Activated naive CD8-positive, alpha-beta T cell treated with anti-CD3 and anti-CD28 coated beads for 36 hours (primary cell): Measurements from ENCODE around the gene DNAJC18. TPM values are rescaled to one million over a fixed set of nuclear protein-coding genes. Genes with fewer than 3 reads are reported as not detected.
"Not testable (repeated sequence)": the region's sequence is repeated elsewhere in the genome, so short reads cannot be mapped to it uniquely, and the experiment has no call there.

Experiments used
- DNase-seq: peaks from one replicate; pipeline ENCODE4 v3.0.0; 2021
- H3K27ac Mint-ChIP-seq: one replicate; pipeline ENCODE4 v1.8.0; 2022; ENCODE audit warnings: mild to moderate bottlenecking, moderate library complexity, mixed read lengths
- H3K27me3 Mint-ChIP-seq: one replicate; pipeline ENCODE4 v1.8.0; 2022; ENCODE audit warnings: mild to moderate bottlenecking, mixed read lengths
- H3K36me3 Mint-ChIP-seq: one replicate; pipeline ENCODE4 v1.8.0; 2021; ENCODE audit warnings: mild to moderate bottlenecking, mixed read lengths
- H3K4me1 Mint-ChIP-seq: one replicate; pipeline ENCODE4 v1.8.0; 2021; ENCODE audit warnings: mixed read lengths
- H3K4me3 Mint-ChIP-seq: one replicate; pipeline ENCODE4 v1.8.0; 2022; ENCODE audit warnings: mild to moderate bottlenecking, moderate library complexity, mixed read lengths
- H3K9me3 Mint-ChIP-seq: one replicate; pipeline ENCODE4 v1.8.0; 2022; ENCODE audit warnings: mixed read lengths
- total RNA-seq, 2 experiments: library from RNA; stranded (reverse); gene quantifications; one replicate each; pipeline ENCODE4 v1.2.3, GENCODE V29; 2021

The DNAJC18 gene
- total RNA-seq, 2 experiments from 2014 or later: 20.5 to 21.8 TPM

- no peaks in the 10 kb centered on the region for H3K9me3 Mint-ChIP-seq
- peak; percentile 38 for DNase-seq
- peaks cover 24% of the 10 kb centered on the region for H3K36me3 Mint-ChIP-seq
- no peaks in the 10 kb centered on the region for H3K27me3 Mint-ChIP-seq
- peak overlapping the region; percentile 23 for H3K27ac Mint-ChIP-seq
- H3K4me3 Mint-ChIP-seq: no peak overlapping the region
- H3K4me1 Mint-ChIP-seq: peaks cover 5% of the 10 kb centered on the region
Measured at GRCh38 chr5:139422307-139422893, 16.9 kb downstream of the DNAJC18 start.

DNA sequence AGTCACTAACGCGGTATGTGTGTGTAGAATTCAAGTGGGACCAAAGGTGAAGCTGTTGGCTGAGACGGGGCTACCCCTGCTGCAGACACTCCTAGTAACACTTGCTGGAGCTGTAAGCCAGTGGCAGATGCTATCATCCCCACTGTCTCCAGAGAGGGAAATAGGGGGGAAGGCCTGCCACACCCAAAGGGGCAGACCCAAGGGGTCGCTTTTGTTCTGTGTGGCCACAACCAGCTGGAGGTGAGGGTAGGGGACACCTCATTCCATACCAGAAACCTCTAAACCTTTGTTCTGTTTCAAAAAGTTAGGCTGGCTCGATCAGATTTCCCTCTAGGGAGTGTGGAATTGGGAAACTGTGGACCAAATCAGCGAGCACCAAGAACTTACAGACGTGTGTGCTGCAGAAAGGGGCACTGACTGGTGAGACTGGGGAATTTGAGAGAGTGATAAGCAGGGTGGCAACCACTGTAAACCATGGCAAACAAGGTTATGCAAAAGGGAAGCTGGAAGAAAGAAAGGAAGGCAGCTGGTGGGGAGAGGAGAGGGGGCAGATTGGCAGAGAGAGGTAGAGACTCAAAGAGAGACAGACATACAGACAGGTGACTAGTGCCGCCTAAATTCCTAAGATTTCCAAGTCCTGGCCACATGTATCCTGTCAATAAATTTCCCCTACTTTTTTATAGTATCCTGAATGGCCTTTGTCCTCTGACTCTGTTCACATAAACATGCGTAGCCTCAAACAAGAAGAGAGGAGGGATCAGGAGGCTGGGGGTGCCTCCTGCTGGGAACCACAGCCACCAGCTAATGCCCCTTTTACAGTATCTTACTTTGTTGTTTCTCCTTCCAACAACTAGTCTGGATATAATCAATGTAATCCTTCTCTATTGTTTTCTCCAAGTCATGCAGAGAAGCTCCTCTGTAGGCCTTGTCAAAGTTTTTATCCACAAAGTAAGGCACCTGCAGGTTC is 19.8 kb downstream of the DNAJC18 start:
- peaks cover 30% of the 10 kb centered on the region for H3K4me1 Mint-ChIP-seq
- H3K27me3 Mint-ChIP-seq: no peaks in the 10 kb centered on the region
- no peak overlapping the region for H3K27ac Mint-ChIP-seq
- no peak for DNase-seq
- no peaks in the 10 kb centered on the region for H3K9me3 Mint-ChIP-seq
- peaks cover 41% of the 10 kb centered on the region for H3K36me3 Mint-ChIP-seq
- no peak overlapping the region for H3K4me3 Mint-ChIP-seq

- H3K27me3 Mint-ChIP-seq: no peaks in the 10 kb centered on the region
- DNase-seq: no peak
Measured at GRCh38 chr5:139418793-139419192, 20.5 kb downstream of the DNAJC18 start.

GRCh38 chr5:139417214-139417613 is 22.1 kb downstream of the DNAJC18 start:
- DNase-seq: no peak
- Mint-ChIP-seq H3K27me3 (no peaks in the 10 kb centered on the region), H3K4me1 (peaks cover 46% of the 10 kb centered on the region), H3K9me3 (no peaks in the 10 kb centered on the region), H3K27ac (peak overlapping the region; percentile 96), H3K4me3 (no peak overlapping the region), H3K36me3 (peaks cover 44% of the 10 kb centered on the region)

More at GRCh38 chr5:139418793-139419192, 20.5 kb downstream of the DNAJC18 start:
- no peak overlapping the region for H3K27ac Mint-ChIP-seq
- H3K4me3 Mint-ChIP-seq: no peak overlapping the region
- no peaks in the 10 kb centered on the region for H3K9me3 Mint-ChIP-seq
- peaks cover 44% of the 10 kb centered on the region for H3K36me3 Mint-ChIP-seq
- peaks cover 37% of the 10 kb centered on the region for H3K4me1 Mint-ChIP-seq

- peaks cover 45% of the 10 kb centered on the region for H3K4me1 Mint-ChIP-seq
Measured at GRCh38 chr5:139416651-139417050, 22.7 kb downstream of the DNAJC18 start.

GRCh38 chr5:139415869-139416268 is 23.5 kb downstream of the DNAJC18 start:
- H3K4me1 Mint-ChIP-seq: peaks cover 45% of the 10 kb centered on the region
- peak overlapping the region; percentile 96 for H3K27ac Mint-ChIP-seq
- H3K36me3 Mint-ChIP-seq: peaks cover 42% of the 10 kb centered on the region
- no peak for DNase-seq
- no peaks in the 10 kb centered on the region for H3K27me3 Mint-ChIP-seq
- H3K4me3 Mint-ChIP-seq: peak overlapping the region; percentile 48
- H3K9me3 Mint-ChIP-seq: no peaks in the 10 kb centered on the region

More at GRCh38 chr5:139416651-139417050, 22.7 kb downstream of the DNAJC18 start:
- Mint-ChIP-seq H3K36me3 (peaks cover 43% of the 10 kb centered on the region), H3K27me3 (no peaks in the 10 kb centered on the region), H3K9me3 (no peaks in the 10 kb centered on the region), H3K27ac (peak overlapping the region; percentile 96), H3K4me3 (no peak overlapping the region)
- no peak for DNase-seq

- peak; percentile 63 for DNase-seq
- peak overlapping the region; percentile 96 for H3K27ac Mint-ChIP-seq
- peaks cover 42% of the 10 kb centered on the region for H3K36me3 Mint-ChIP-seq
- peaks cover 45% of the 10 kb centered on the region for H3K4me1 Mint-ChIP-seq
- H3K4me3 Mint-ChIP-seq: peak overlapping the region; percentile 53
- no peaks in the 10 kb centered on the region for H3K9me3 Mint-ChIP-seq
- no peaks in the 10 kb centered on the region for H3K27me3 Mint-ChIP-seq
Measured at GRCh38 chr5:139415221-139415861, 24.0 kb downstream of the DNAJC18 start.

GRCh38 chr5:139414581-139415130 is 24.7 kb downstream of the DNAJC18 start:
- Mint-ChIP-seq H3K36me3 (peaks cover 42% of the 10 kb centered on the region), H3K27me3 (no peaks in the 10 kb centered on the region), H3K9me3 (no peaks in the 10 kb centered on the region), H3K4me1 (peaks cover 45% of the 10 kb centered on the region), H3K27ac (peak overlapping the region; percentile 96), H3K4me3 (peak overlapping the region; percentile 53)
- DNase-seq: no peak

DNA sequence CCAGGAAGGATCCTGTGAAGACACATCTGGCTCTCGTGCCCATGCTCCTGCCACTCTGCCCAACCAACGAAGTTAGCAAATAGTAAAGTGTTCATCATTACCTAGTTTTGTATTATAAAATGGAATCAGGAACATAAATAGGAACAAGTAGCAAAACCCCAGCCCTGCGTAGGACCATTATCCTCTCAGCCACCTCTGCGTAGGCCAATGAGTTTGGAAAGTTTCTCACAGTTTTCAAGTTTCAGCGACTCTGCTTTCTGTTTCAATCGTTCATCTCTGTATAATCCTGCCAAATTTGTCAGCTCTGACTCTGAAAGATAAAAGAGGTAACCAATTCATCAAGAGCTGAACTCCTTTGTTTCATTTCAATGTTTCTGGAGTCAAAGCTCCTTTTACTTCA is 25.4 kb downstream of the DNAJC18 start:
- no peaks in the 10 kb centered on the region for H3K27me3 Mint-ChIP-seq
- peak overlapping the region; percentile 20 for H3K4me3 Mint-ChIP-seq
- no peak for DNase-seq
- peak overlapping the region; percentile 96 for H3K27ac Mint-ChIP-seq
- peaks cover 42% of the 10 kb centered on the region for H3K36me3 Mint-ChIP-seq
- peaks cover 45% of the 10 kb centered on the region for H3K4me1 Mint-ChIP-seq
- H3K9me3 Mint-ChIP-seq: no peaks in the 10 kb centered on the region

GRCh38 chr5:139413153-139413552 is 26.2 kb downstream of the DNAJC18 start:
- H3K4me1 Mint-ChIP-seq: peaks cover 45% of the 10 kb centered on the region
- peak overlapping the region; percentile 96 for H3K27ac Mint-ChIP-seq
- no peak overlapping the region for H3K4me3 Mint-ChIP-seq
- peaks cover 36% of the 10 kb centered on the region for H3K36me3 Mint-ChIP-seq
- no peaks in the 10 kb centered on the region for H3K9me3 Mint-ChIP-seq
- no peaks in the 10 kb centered on the region for H3K27me3 Mint-ChIP-seq
- no peak for DNase-seq

DNA sequence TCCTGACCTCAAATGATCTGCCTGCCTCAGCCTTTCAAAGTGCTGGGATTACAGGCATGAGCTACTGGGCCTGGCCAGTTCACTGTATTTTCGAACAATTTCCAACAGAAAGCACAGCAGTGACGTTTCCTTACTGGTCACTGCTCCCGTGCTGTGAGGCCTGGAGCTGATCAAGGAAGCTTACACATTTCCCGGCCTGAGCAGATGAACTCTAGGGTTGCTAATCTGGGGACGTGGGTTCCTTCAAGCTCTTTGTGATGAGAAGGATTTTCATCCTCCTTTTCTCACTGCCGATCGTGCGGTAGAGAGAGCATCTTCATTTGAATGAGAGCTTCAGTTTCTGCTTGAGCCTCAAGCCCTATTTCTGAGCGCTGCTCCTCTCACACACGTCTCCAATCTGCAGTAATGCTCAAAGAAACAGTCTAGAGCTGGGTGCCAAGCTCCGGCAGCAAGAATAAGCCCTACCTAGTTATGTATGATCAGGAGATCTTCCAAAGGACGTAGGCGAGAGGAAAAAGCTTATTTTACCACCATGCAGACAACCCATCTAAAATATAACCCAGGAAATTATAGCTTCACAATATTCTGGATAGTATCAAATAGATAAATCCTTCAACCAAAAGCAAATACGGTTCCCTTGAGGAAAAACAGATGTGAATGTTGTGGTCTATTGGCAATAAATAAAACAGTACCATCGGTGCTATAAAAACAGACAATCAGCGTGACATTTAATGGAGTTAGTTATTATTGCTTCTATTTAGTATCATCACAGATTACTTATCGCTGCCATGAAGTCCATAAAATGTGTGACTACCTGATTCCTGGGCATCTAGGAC is 28.1 kb downstream of the DNAJC18 start:
- DNase-seq: no peak
- peaks cover 43% of the 10 kb centered on the region for H3K4me1 Mint-ChIP-seq
- no peaks in the 10 kb centered on the region for H3K9me3 Mint-ChIP-seq
- no peak overlapping the region for H3K4me3 Mint-ChIP-seq
- H3K27ac Mint-ChIP-seq: no peak overlapping the region
- H3K27me3 Mint-ChIP-seq: no peaks in the 10 kb centered on the region
- peaks cover 18% of the 10 kb centered on the region for H3K36me3 Mint-ChIP-seq

DNA sequence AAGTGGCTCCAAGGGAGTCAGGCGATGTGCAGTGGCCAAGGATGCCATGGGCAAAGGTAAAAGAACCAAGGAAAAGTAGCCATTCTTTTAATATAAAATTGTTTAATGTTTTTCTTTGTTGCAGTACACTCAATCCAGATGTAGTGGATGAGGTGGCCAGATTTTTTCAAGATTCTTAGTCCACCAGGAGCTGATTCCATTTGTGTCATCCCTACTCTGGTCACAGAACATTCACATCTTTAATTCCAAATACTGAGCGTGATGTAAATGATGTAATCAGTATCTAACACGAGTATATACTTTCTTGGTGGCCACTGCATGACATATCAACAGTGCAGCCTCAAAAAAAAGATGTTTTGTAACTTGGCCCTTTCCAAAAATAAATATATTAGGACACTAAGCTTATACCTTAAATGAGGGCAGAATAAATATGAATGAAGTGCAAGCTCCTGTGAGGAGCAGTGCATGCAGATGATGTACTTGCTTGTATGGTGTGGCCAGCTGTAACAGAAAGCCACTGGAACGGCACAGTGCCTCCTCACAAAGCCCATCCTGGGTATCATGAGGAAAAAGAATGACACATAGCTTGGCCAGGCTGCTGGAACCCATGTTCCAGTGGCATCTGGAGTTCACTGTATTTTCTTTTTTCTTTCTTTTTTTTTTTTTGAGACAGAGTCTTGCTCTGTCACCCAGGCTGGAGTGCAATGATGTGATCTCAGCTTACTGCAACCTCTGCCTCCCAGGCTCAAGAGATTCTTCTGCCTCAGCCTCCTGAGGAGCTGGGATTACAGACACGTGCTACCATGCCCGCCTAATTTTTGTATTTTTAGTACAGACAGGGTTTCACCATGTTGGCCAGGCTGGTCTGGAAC is 29.0 kb downstream of the DNAJC18 start:
- Mint-ChIP-seq H3K27me3 (no peaks in the 10 kb centered on the region), H3K36me3 (peaks cover 14% of the 10 kb centered on the region), H3K4me1 (peaks cover 34% of the 10 kb centered on the region), H3K4me3 (no peak overlapping the region), H3K9me3 (no peaks in the 10 kb centered on the region), H3K27ac (no peak overlapping the region)
- no peak for DNase-seq

DNA sequence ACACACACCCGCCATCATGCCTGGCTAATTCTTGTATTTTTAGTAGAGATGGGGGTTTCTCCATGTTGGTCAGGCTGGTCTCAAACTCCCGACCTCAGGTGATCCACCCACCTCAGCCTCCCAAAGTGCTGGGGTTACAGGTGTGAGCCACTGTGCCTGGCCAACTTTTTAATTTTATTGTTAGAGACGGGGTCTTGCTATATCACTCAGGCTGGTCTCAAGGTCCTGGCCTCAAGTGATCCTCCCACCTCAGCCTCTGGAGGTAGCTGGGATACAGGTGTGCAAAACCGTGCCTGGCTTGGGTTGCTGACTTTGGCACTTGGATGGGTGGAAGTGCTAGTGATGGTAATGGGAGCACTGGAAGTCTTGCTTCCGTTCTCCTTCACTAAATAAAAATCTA is 30.2 kb downstream of the DNAJC18 start:
- H3K27me3 Mint-ChIP-seq, H3K9me3 Mint-ChIP-seq, DNase-seq, H3K36me3 Mint-ChIP-seq, H3K27ac Mint-ChIP-seq, H3K4me3 Mint-ChIP-seq: not testable (repeated sequence)
- peaks cover 29% of the 10 kb centered on the region for H3K4me1 Mint-ChIP-seq
